ENCODE data around the gene TRIM40. TPM values are rescaled to one million over a fixed set of nuclear protein-coding genes. Genes with fewer than 3 reads are reported as not detected.

TRIM40 gene
- total and polyA plus RNA-seq, 3 donors from 2014 or later, result 0.19 to 7.5 (median 0.79) TPM

- H3K4me1 ChIP-seq, result no peaks in the 10 kb centered on the region
- H3K27me3 ChIP-seq, result no peaks in the 10 kb centered on the region
- H3K27ac ChIP-seq, result no peak overlapping the region
- H3K36me3 ChIP-seq (ENCODE audit: low read depth, missing control alignments), result no peaks in the 10 kb centered on the region
- TF ChIP-seq CTCF (IDR thresholded peaks at IDR 0.05) (no peak), POLR2A (IDR thresholded peaks at IDR 0.05) (no peak)
- no peak for DNase-seq
- intact Hi-C loops (cut with DNase I; ENCODE audit: low total_unique reads), result no loop called here
- H3K9me3 ChIP-seq, result no peaks in the 10 kb centered on the region
- 84 to 94% methylated on average over 2 of the region's 2 CpGs for WGBS, 2 donors
- no peak overlapping the region for H3K4me3 ChIP-seq
These were observed 22.1 kb downstream of the TRIM40 start for GRCh38 chr6:30157999-30158398.

GRCh38 chr6:30158475-30159040 is 22.6 kb downstream of the TRIM40 start:
- 74 to 86% methylated on average over 3 of the region's 3 CpGs for WGBS, 2 donors
- no peak overlapping the region for H3K27ac ChIP-seq
- H3K4me3 ChIP-seq, result no peak overlapping the region
- no peaks in the 10 kb centered on the region for H3K27me3 ChIP-seq
- no peak for TF ChIP-seq CTCF (IDR thresholded peaks at IDR 0.05)
- TF ChIP-seq POLR2A (IDR thresholded peaks at IDR 0.05), result no peak
- no peaks in the 10 kb centered on the region for H3K36me3 ChIP-seq (ENCODE audit: low read depth, missing control alignments)
- H3K4me1 ChIP-seq, result no peaks in the 10 kb centered on the region
- intact Hi-C loops (cut with DNase I; ENCODE audit: low total_unique reads), result no loop called here
- DNase-seq, result no peak
- H3K9me3 ChIP-seq, result no peaks in the 10 kb centered on the region

GRCh38 chr6:30160008-30160784 is 24.3 kb downstream of the TRIM40 start:
- WGBS, 2 donors, result 87 to 88% methylated on average over 9 to 17 of the region's 17 CpGs
- Histone ChIP-seq H3K9me3 (no peaks in the 10 kb centered on the region), H3K4me3 (no peak overlapping the region), H3K36me3 (ENCODE audit: low read depth, missing control alignments) (no peaks in the 10 kb centered on the region), H3K27me3 (no peaks in the 10 kb centered on the region), H3K4me1 (no peaks in the 10 kb centered on the region), H3K27ac (no peak overlapping the region)
- TF ChIP-seq POLR2A (IDR thresholded peaks at IDR 0.05) (no peak), CTCF (IDR thresholded peaks at IDR 0.05) (no peak)
- intact Hi-C loops (cut with DNase I; ENCODE audit: low total_unique reads), result no loop called here
- DNase-seq, result no peak

GRCh38 chr6:30160785-30161531 is 25.0 kb downstream of the TRIM40 start, which contains the start of gene TRIM10:
TSS of gene TRIM10 (minus strand) at chr6:30161211. CDS start at chr6:30160858, 353 bp downstream.
- H3K9me3 ChIP-seq, result no peaks in the 10 kb centered on the region
- H3K27ac ChIP-seq, result no peak within 1 kb of the TSS
- H3K36me3 ChIP-seq (ENCODE audit: low read depth, missing control alignments), result no peaks in the 10 kb centered on the region
- intact Hi-C loops (cut with DNase I; ENCODE audit: low total_unique reads), result no loop called here
- WGBS, 2 donors, result 70 to 79% methylated on average over 3 to 4 of the region's 4 CpGs
- no peak within 1 kb of the TSS for H3K4me3 ChIP-seq
- no peak for DNase-seq
- no peaks in the 10 kb centered on the region for H3K4me1 ChIP-seq
- H3K27me3 ChIP-seq, result no peaks in the 10 kb centered on the region
- TF ChIP-seq POLR2A (IDR thresholded peaks at IDR 0.05) (no peak), CTCF (IDR thresholded peaks at IDR 0.05) (no peak)
